NT2/D1 (cell line): ENCODE measurements around the gene RREB1.

Source experiments
- SUZ12 ChIP-seq: IDR thresholded peaks from 2 replicates; pipeline ENCODE4 v1.6.1; 2011; ENCODE audit not compliant: insufficient read length, insufficient read depth; ENCODE audit errors: extremely low read depth
- YY1 ChIP-seq: IDR thresholded peaks from 2 replicates; pipeline ENCODE4 v1.6.1; 2011; ENCODE audit not compliant: insufficient read length, insufficient read depth
- ZNF274 ChIP-seq: IDR thresholded peaks from 2 replicates; pipeline ENCODE4 v1.6.1; 2011; ENCODE audit warnings: mild to moderate bottlenecking, low read depth, low read length

DNA sequence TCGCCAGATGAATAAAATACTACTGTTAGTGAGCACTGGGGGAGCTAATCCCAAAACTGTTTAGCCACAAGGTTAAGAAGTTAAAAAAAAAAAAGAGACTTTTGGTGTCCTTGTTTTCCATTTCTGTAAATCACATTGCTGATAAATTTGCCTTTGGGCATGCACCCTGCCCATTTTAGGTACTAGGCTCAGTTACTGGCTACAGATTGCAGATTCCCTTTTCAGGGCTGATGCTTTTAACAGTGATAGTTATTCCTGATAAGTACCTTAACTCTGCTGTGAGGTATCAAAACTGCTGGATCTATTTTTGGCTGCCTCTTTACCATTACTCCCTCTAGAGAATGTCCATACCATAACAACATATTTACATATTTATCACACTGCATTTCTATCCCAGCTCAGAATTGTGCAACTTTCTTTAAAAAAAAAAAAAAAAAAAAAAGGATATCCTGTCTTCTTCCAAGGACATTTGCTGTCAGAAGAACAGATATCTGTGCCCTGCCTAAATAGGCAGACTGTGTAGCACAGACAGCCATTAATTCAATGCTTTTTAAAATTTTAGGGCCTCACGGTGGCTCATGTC is 110.7 kb downstream of the RREB1 start:
- TF ChIP-seq YY1 (no peak), SUZ12 (no peak), ZNF274 (no peak)
